ENCODE measurements around the gene BLVRB.

The BLVRB gene

GRCh38 chr19:40465557-40466218 is at the start of gene BLVRB:
Gene BLVRB (minus strand): TSS chr19:40465745. CDS start chr19:40465688, 57 bp downstream.
- no peak for TF ChIP-seq CTCF (IDR thresholded peaks at IDR 0.05; ENCODE audit: low read depth, low read length)
- Histone ChIP-seq H3K36me3 (no peaks in the 10 kb centered on the region), H3K27me3 (ENCODE audit: insufficient read depth, low read depth, severe bottlenecking) (peaks cover 10% of the 10 kb centered on the region), H3K27ac (no peak within 1 kb of the TSS), H3K9me3 (ENCODE audit: severe bottlenecking) (no peaks in the 10 kb centered on the region), H3K4me3 (ENCODE audit: low read depth, low read length) (peak within 1 kb of the TSS; percentile 55)
- peak; percentile 98 for DNase-seq

- no peak for DNase-seq
- Histone ChIP-seq H3K27me3 (ENCODE audit: insufficient read depth, low read depth, severe bottlenecking) (peaks cover 17% of the 10 kb centered on the region), H3K36me3 (no peaks in the 10 kb centered on the region), H3K4me3 (ENCODE audit: low read depth, low read length) (no peak overlapping the region), H3K27ac (no peak overlapping the region), H3K9me3 (ENCODE audit: severe bottlenecking) (peaks cover 2% of the 10 kb centered on the region)
- no peak for TF ChIP-seq CTCF (IDR thresholded peaks at IDR 0.05; ENCODE audit: low read depth, low read length)
Measured at GRCh38 chr19:40513741-40514315, 48.3 kb upstream of the BLVRB start.

GRCh38 chr19:40513345-40513678 is 47.8 kb upstream of the BLVRB start:
- Histone ChIP-seq H3K9me3 (ENCODE audit: severe bottlenecking) (peaks cover 2% of the 10 kb centered on the region), H3K36me3 (no peaks in the 10 kb centered on the region), H3K27me3 (ENCODE audit: insufficient read depth, low read depth, severe bottlenecking) (peaks cover 17% of the 10 kb centered on the region), H3K27ac (no peak overlapping the region), H3K4me3 (ENCODE audit: low read depth, low read length) (peak overlapping the region; percentile 38)
- no peak for TF ChIP-seq CTCF (IDR thresholded peaks at IDR 0.05; ENCODE audit: low read depth, low read length)
- no peak for DNase-seq

- DNase-seq = peak; percentile 57
- H3K27ac ChIP-seq = no peak overlapping the region
- peaks cover 17% of the 10 kb centered on the region for H3K27me3 ChIP-seq (ENCODE audit: insufficient read depth, low read depth, severe bottlenecking)
- peak; percentile 69 for TF ChIP-seq CTCF (IDR thresholded peaks at IDR 0.05; ENCODE audit: low read depth, low read length)
- peak overlapping the region; percentile 38 for H3K4me3 ChIP-seq (ENCODE audit: low read depth, low read length)
- H3K9me3 ChIP-seq (ENCODE audit: severe bottlenecking) = peaks cover 2% of the 10 kb centered on the region
- H3K36me3 ChIP-seq = no peaks in the 10 kb centered on the region
Measured at GRCh38 chr19:40512473-40513344, 47.2 kb upstream of the BLVRB start.

- DNase-seq = no peak
- Histone ChIP-seq H3K36me3 (no peaks in the 10 kb centered on the region), H3K4me3 (ENCODE audit: low read depth, low read length) (peak overlapping the region; percentile 38; the same call in 1 of the 2 replicates), H3K27ac (no peak overlapping the region), H3K27me3 (ENCODE audit: insufficient read depth, low read depth, severe bottlenecking) (peaks cover 17% of the 10 kb centered on the region), H3K9me3 (ENCODE audit: severe bottlenecking) (peaks cover 2% of the 10 kb centered on the region)
- no peak for TF ChIP-seq CTCF (IDR thresholded peaks at IDR 0.05; ENCODE audit: low read depth, low read length)
Measured at GRCh38 chr19:40512110-40512472, 46.5 kb upstream of the BLVRB start.

Measured in WERI-Rb-1 (cell line).